Neural cell (in vitro differentiated cells): ENCODE results near the gene LRRC52.

ENCODE experiments used
- EP300 ChIP-seq: fragments of 450-650 bp; conservative IDR thresholded peaks from 2 replicates; pipeline ENCODE4 v1.6.1; 2014; ENCODE audit warnings: antibody characterized with exemption, mild to moderate bottlenecking, moderate library complexity; ENCODE audit not compliant: poor library complexity, severe bottlenecking
- RAD21 ChIP-seq: fragments of 450-650 bp; conservative IDR thresholded peaks from 2 replicates; pipeline ENCODE4 v1.6.1; 2014; ENCODE audit warnings: antibody characterized with exemption, mild to moderate bottlenecking, moderate library complexity
- TF ChIP-seq, protein P1 (sequence below): fragments of 450-650 bp; IDR thresholded peaks from 2 replicates; pipeline ENCODE4 v1.5.1; 2014; ENCODE audit warnings: antibody characterized with exemption, mild to moderate bottlenecking, moderate library complexity; ENCODE audit not compliant: poor library complexity, severe bottlenecking

DNA sequence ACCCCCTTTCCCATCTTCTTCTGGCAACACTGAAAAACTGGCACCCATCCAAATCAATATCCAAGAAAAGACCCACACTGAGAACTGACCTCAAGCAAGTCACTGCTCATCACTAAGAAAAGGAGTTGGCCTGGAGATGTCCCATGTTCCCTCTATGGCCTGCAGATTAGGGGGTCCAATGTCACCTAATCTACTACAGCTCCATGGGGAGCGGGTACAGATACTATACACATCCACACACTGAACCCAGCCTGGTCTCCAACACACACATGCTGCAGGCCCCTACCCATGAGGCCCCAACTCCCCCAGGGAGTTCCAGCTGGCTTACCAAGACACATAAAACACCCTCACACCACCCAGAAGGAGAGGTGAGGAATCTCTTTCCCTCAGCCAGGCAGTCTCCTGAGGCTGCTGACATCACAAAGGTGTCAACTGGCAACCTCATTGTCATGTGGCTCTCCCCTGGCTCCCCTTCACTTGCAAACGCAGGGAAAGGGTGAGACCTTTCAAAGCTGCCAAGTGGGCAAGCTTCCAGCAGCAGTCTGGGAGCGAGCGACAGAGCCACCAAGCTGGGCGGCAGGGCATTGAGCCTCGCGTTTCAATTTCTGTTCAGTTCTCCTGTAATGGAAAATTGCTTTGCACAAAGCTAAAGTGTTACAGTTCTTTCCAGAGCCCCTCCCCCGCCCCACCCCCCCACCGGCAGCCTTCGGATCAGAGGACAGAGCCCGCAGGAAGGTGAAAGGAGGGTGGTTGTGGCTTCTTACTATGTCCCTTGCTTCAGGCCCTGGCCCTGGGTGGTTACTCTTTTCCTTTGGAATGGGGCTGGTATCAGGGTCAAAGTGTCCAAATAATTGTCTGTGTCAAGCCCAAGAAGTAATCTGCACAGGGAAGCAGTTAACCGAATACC is at the start of gene LRRC52:
- TF ChIP-seq RAD21, result no peak
- no peak for TF ChIP-seq EP300
- TF ChIP-seq, protein P1, sequence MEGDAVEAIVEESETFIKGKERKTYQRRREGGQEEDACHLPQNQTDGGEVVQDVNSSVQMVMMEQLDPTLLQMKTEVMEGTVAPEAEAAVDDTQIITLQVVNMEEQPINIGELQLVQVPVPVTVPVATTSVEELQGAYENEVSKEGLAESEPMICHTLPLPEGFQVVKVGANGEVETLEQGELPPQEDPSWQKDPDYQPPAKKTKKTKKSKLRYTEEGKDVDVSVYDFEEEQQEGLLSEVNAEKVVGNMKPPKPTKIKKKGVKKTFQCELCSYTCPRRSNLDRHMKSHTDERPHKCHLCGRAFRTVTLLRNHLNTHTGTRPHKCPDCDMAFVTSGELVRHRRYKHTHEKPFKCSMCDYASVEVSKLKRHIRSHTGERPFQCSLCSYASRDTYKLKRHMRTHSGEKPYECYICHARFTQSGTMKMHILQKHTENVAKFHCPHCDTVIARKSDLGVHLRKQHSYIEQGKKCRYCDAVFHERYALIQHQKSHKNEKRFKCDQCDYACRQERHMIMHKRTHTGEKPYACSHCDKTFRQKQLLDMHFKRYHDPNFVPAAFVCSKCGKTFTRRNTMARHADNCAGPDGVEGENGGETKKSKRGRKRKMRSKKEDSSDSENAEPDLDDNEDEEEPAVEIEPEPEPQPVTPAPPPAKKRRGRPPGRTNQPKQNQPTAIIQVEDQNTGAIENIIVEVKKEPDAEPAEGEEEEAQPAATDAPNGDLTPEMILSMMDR, result no peak
